Endodermal cell (in vitro differentiated cells): Measurements from ENCODE around the gene HTR3D. TPM values are rescaled to one million over a fixed set of nuclear protein-coding genes. Genes with fewer than 3 reads are reported as not detected.
A peak's percentile ranks its signal among the peaks of the same experiment; 100 is the strongest.

Experiments
- DNase-seq: peaks from one replicate; pipeline ENCODE4 v3.0.0-alpha.2; 2017
- H3K27ac ChIP-seq: 2 replicates; pipeline ENCODE4 v1.5.1; 2013; ENCODE audit warnings: mild to moderate bottlenecking, low read depth, low read length, moderate library complexity
- H3K27me3 ChIP-seq: 2 replicates; pipeline ENCODE4 v1.6.1; 2013; ENCODE audit warnings: mild to moderate bottlenecking, low read length, moderate library complexity; ENCODE audit not compliant: insufficient read depth, control insufficient read depth, poor library complexity, severe bottlenecking
- H3K36me3 ChIP-seq: 2 replicates; pipeline ENCODE4 v1.7.0; 2013; ENCODE audit warnings: mild to moderate bottlenecking, low read length, moderate library complexity; ENCODE audit not compliant: control insufficient read depth, insufficient read depth
- H3K4me1 ChIP-seq: one replicate; pipeline ENCODE4 v1.7.0; 2013; ENCODE audit warnings: low read length; ENCODE audit not compliant: control insufficient read depth, insufficient read depth
- H3K4me3 ChIP-seq: 2 replicates; pipeline ENCODE4 v1.5.1; 2013; ENCODE audit warnings: mild to moderate bottlenecking, low read length, moderate library complexity
- H3K9ac ChIP-seq: 2 replicates; pipeline ENCODE4 v1.6.1; 2013; ENCODE audit warnings: mild to moderate bottlenecking, low read length, moderate library complexity; ENCODE audit not compliant: poor library complexity, severe bottlenecking; ENCODE audit errors: extremely low read depth
- H3K9me3 ChIP-seq: 2 replicates; pipeline ENCODE4 v1.6.1; 2013; ENCODE audit warnings: mild to moderate bottlenecking, low read length, moderate library complexity; ENCODE audit not compliant: control insufficient read depth
- H3K27ac Mint-ChIP-seq: 2 replicates; pipeline ENCODE4 v1.8.0; 2020; ENCODE audit warnings: mixed read lengths
- H3K27me3 Mint-ChIP-seq: 2 replicates; pipeline ENCODE4 v1.8.0; 2021; ENCODE audit warnings: mild to moderate bottlenecking, mixed read lengths; ENCODE audit not compliant: insufficient read depth
- H3K36me3 Mint-ChIP-seq: 2 replicates; pipeline ENCODE4 v1.8.0; 2020; ENCODE audit warnings: low read depth, mixed read lengths
- H3K4me1 Mint-ChIP-seq: 2 replicates; pipeline ENCODE4 v1.8.0; 2020; ENCODE audit warnings: mixed read lengths
- H3K4me3 Mint-ChIP-seq: 2 replicates; pipeline ENCODE4 v1.8.0; 2020; ENCODE audit warnings: mild to moderate bottlenecking, moderate library complexity, mixed read lengths
- H3K9me3 Mint-ChIP-seq: 2 replicates; pipeline ENCODE4 v1.8.0; 2020; ENCODE audit warnings: mild to moderate bottlenecking, mixed read lengths
- CTCF ChIP-seq: fragments of 200-600 bp; sonication (generic); conservative IDR thresholded peaks from 2 replicates; pipeline ENCODE4 v1.5.0; 2021; ENCODE audit warnings: antibody characterized with exemption, mild to moderate bottlenecking
- WGBS, 2 experiments: methylation state at CpG; one replicate each; pipeline versions ENCODE4 v1.1.5 to v1.1.7; 2013; ENCODE audit warnings: missing lambda C conversion rate in 2 of 2, mixed read lengths in 1 of 2; ENCODE audit not compliant: insufficient coverage in 1 of 2, insufficient read length in 1 of 2; 5-methylcytosine and 5-hydroxymethylcytosine counted together
- total RNA-seq, 2 donors: library from RNA; stranded (reverse); fragmentation: NEBNext Ultra II Directional in 1 of 2; extraction: Animal tissue kit (Norgen Biotek cat#: 25700) in 1 of 2; gene quantifications; 2 replicates in 1 of 2; 3 replicates in 1 of 2; pipeline ENCODE4 v1.2.1, GENCODE V29; 2021

Gene HTR3D
- total RNA-seq, 2 donors from 2014 or later, result not detected

DNA sequence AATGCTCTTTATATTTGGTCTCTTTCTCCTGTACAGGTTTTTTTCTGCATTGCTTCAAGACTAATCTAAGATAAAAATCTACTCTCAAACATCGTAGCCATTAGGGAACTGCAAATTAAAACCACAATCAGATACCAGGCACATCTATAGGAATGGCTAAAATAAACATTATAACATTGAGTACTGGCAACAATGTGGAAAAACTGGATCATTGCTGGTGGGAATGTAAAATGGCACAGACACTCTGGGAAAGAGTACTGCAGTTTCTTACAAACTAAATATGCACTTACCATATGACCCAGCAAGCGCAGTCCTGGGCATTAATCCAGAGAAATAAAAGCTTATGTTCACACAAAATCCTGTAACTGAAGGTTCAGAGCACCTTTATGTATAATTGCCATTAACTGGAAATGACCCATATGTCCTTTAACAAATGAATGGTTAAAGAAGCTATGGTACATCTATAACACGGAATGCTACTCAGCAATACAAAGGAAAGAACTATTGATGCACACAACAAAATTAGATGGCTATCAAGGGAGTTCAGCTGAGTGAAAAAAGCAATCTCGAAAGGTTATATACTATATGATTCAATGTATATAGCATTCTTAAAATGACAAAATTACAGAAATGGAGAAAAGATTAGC is 20.2 kb upstream of the HTR3D start:
- Mint-ChIP-seq H3K4me1 (peaks cover 28% of the 10 kb centered on the region), H3K27me3 (no peaks in the 10 kb centered on the region), H3K9me3 (no peaks in the 10 kb centered on the region), H3K36me3 (peaks cover 39% of the 10 kb centered on the region), H3K27ac (no peak overlapping the region), H3K4me3 (no peak overlapping the region)
- no peak for DNase-seq
- H3K27me3 ChIP-seq, result no peaks in the 10 kb centered on the region
- no peak overlapping the region for H3K4me3 ChIP-seq
- no peak for TF ChIP-seq CTCF
- H3K9ac ChIP-seq, result no peak overlapping the region
- H3K4me1 ChIP-seq, result no peaks in the 10 kb centered on the region
- WGBS, 2 experiments, result 60 to 77% methylated on average over 1 to 3 of the region's 4 CpGs
- no peak overlapping the region for H3K27ac ChIP-seq
- H3K36me3 ChIP-seq, result peaks cover 27% of the 10 kb centered on the region
- H3K9me3 ChIP-seq, result no peaks in the 10 kb centered on the region

DNA sequence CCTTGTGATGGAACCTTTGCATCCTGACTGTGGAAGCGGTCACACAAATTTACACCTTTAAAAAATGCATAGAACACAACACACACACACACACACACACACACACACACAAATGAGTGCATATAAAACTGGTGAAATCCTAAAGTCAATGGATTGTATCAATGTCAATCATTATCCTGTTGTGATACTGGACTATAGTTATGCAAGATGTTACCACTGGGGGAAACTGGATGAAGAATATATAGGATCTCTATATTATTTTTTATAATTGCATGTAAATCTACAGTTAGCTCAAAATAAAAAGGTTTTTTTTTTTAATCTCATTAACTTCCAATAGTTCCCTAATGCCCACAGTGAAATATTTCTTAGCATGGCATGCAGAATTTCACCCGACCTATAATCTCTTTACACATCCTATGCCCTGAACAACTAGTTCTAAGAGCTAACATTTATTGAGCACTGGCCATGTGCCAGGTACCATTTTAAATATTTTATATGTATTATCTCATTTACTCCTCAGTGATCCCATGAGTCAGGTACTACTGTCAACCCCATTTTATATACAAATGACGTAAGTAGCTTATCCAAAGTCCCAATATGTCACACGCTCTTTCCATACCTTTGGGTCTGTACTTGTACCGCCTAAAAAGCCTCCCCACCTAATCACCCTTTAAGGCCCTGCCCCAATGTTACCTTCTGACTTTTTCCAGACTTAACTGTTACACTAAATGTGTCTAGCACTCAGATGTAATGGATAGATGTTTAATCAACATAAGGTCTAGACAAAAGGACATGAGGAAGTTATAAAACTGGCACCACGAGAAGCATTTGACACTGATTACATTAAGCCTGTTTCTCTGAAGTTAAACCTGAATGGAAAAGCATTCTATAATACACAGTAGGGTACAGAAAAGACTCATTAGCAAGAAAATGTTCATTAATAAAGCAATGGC is 19.3 kb upstream of the HTR3D start:
- Mint-ChIP-seq H3K4me1 (peaks cover 30% of the 10 kb centered on the region), H3K27me3 (no peaks in the 10 kb centered on the region), H3K9me3 (no peaks in the 10 kb centered on the region), H3K36me3 (peaks cover 39% of the 10 kb centered on the region), H3K4me3 (no peak overlapping the region), H3K27ac (no peak overlapping the region)
- H3K9ac ChIP-seq, result no peak overlapping the region
- peaks cover 27% of the 10 kb centered on the region for H3K36me3 ChIP-seq
- no peaks in the 10 kb centered on the region for H3K4me1 ChIP-seq
- no peak overlapping the region for H3K4me3 ChIP-seq
- H3K9me3 ChIP-seq, result no peaks in the 10 kb centered on the region
- no peak overlapping the region for H3K27ac ChIP-seq
- DNase-seq, result no peak
- WGBS, 2 experiments, result 94 to 96% methylated on average over 4 to 6 of the region's 6 CpGs
- no peak for TF ChIP-seq CTCF
- H3K27me3 ChIP-seq, result no peaks in the 10 kb centered on the region

GRCh38 chr3:184015381-184016019 is 16.0 kb upstream of the HTR3D start:
- no peak overlapping the region for H3K4me3 ChIP-seq
- H3K36me3 ChIP-seq, result peaks cover 20% of the 10 kb centered on the region
- Mint-ChIP-seq H3K27ac (no peak overlapping the region), H3K9me3 (no peaks in the 10 kb centered on the region), H3K36me3 (peaks cover 31% of the 10 kb centered on the region), H3K4me3 (peak overlapping the region; percentile 98), H3K4me1 (peaks cover 20% of the 10 kb centered on the region), H3K27me3 (no peaks in the 10 kb centered on the region)
- no peak for DNase-seq
- no peaks in the 10 kb centered on the region for H3K27me3 ChIP-seq
- no peak overlapping the region for H3K27ac ChIP-seq
- no peak overlapping the region for H3K9ac ChIP-seq
- no peak for TF ChIP-seq CTCF
- H3K9me3 ChIP-seq, result no peaks in the 10 kb centered on the region
- 80 to 89% methylated on average over 2 to 10 of the region's 10 CpGs for WGBS, 2 experiments
- H3K4me1 ChIP-seq, result no peaks in the 10 kb centered on the region
